HepG2 (cell line): ENCODE results near the gene AFF1. TPM values are rescaled to one million over a fixed set of nuclear protein-coding genes. Genes with fewer than 3 reads are reported as not detected.

ENCODE experiments used
- ATF3 ChIP-seq: sonication (generic); formaldehyde crosslinking; IDR thresholded peaks from 2 replicates; pipeline ENCODE4 v1.4.0; 2020; ENCODE audit warnings: missing genetic modification reagents
- BRF2 ChIP-seq: sonication (generic); formaldehyde crosslinking; IDR thresholded peaks from 2 replicates; pipeline ENCODE4 v1.8.1; 2022; ENCODE audit warnings: mild to moderate bottlenecking, missing genetic modification reagents
- HDAC6 ChIP-seq: fragments of 200-600 bp; sonication (generic); IDR thresholded peaks from 2 replicates; pipeline ENCODE4 v1.7.0; 2017; ENCODE audit warnings: mild to moderate bottlenecking, antibody characterized with exemption, low read length, low read depth
- HOXA3 ChIP-seq: sonication (generic); formaldehyde crosslinking; IDR thresholded peaks from 2 replicates; pipeline ENCODE4 v1.5.0; 2020; ENCODE audit warnings: missing genetic modification reagents
- JUN ChIP-seq: sonication (generic); formaldehyde crosslinking; IDR thresholded peaks from 2 replicates; pipeline ENCODE4 v1.4.0; 2020; ENCODE audit warnings: mild to moderate bottlenecking, missing genetic modification reagents
- KLF16 ChIP-seq, 2 experiments: sonication (generic) in 1 of 2; formaldehyde crosslinking in 1 of 2; IDR thresholded peaks; 2 replicates each; pipeline versions ENCODE4 v1.6.1 to v1.8.0; 2016 to 2023; ENCODE audit warnings: missing genetic modification reagents in 2 of 2, missing compliant biosample characterization in 1 of 2
- LBX2 ChIP-seq: sonication (generic); formaldehyde crosslinking; IDR thresholded peaks from 2 replicates; pipeline ENCODE4 v1.5.0; 2020; ENCODE audit warnings: missing genetic modification reagents, mild to moderate bottlenecking, borderline replicate concordance
- NRL ChIP-seq: sonication (generic); formaldehyde crosslinking; IDR thresholded peaks from 2 replicates; pipeline ENCODE4 v1.5.0; 2020; ENCODE audit warnings: missing genetic modification reagents, mild to moderate bottlenecking, moderate library complexity, borderline replicate concordance
- RXRA ChIP-seq: sonication (generic); formaldehyde crosslinking; IDR thresholded peaks from 2 replicates; pipeline ENCODE4 v1.5.1; 2020; ENCODE audit warnings: missing genetic modification reagents
- SMAD1 ChIP-seq: sonication (generic); formaldehyde crosslinking; IDR thresholded peaks from 2 replicates; pipeline ENCODE4 v1.4.0; 2020; ENCODE audit warnings: missing genetic modification reagents, low read depth, mild to moderate bottlenecking, borderline replicate concordance
- SMAD9 ChIP-seq: sonication (generic); formaldehyde crosslinking; IDR thresholded peaks from 2 replicates; pipeline ENCODE4 v1.5.1; 2020; ENCODE audit warnings: mild to moderate bottlenecking, missing genetic modification reagents
- SMARCC2 ChIP-seq: fragments of 450-650 bp; IDR thresholded peaks from 2 replicates; pipeline ENCODE4 v1.6.1; 2017; ENCODE audit warnings: antibody characterized with exemption, mild to moderate bottlenecking
- SOX6 ChIP-seq, 2 experiments: fragments of 450-650 bp in 1 of 2; sonication (generic) in 1 of 2; formaldehyde crosslinking in 1 of 2; IDR thresholded peaks; 2 replicates each; pipeline versions ENCODE4 v1.4.0 to v1.6.1; 2017 to 2020; ENCODE audit warnings: antibody characterized with exemption in 1 of 2, mild to moderate bottlenecking in 1 of 2, missing genetic modification reagents in 1 of 2
- XBP1 ChIP-seq: sonication (generic); formaldehyde crosslinking; IDR thresholded peaks from 2 replicates; pipeline ENCODE4 v1.5.0; 2020; ENCODE audit warnings: missing genetic modification reagents
- ZBTB37 ChIP-seq: sonication (generic); formaldehyde crosslinking; IDR thresholded peaks from 2 replicates; pipeline ENCODE4 v1.4.0; 2020; ENCODE audit warnings: mild to moderate bottlenecking, missing genetic modification reagents
- ZBTB42 ChIP-seq: sonication (generic); formaldehyde crosslinking; IDR thresholded peaks from 2 replicates; pipeline ENCODE4 v1.5.0; 2020; ENCODE audit warnings: mild to moderate bottlenecking, missing genetic modification reagents
- ZHX1 ChIP-seq: sonication (generic); formaldehyde crosslinking; IDR thresholded peaks from 2 replicates; pipeline ENCODE4 v1.8.1; 2022; ENCODE audit warnings: low read depth, mild to moderate bottlenecking, missing genetic modification reagents
- ZNF143 ChIP-seq: sonication (generic); formaldehyde crosslinking; IDR thresholded peaks from 2 replicates; pipeline ENCODE4 v1.4.0; 2020; ENCODE audit warnings: missing genetic modification reagents
- ZNF331 ChIP-seq: sonication (generic); formaldehyde crosslinking; IDR thresholded peaks from 2 replicates; pipeline ENCODE4 v1.4.0; 2020; ENCODE audit warnings: missing genetic modification reagents
- ZNF34 ChIP-seq: sonication (generic); formaldehyde crosslinking; IDR thresholded peaks from 2 replicates; pipeline ENCODE4 v1.4.0; 2020; ENCODE audit warnings: mild to moderate bottlenecking, missing genetic modification reagents, borderline replicate concordance
- ZNF549 ChIP-seq: sonication (generic); formaldehyde crosslinking; IDR thresholded peaks from 2 replicates; pipeline ENCODE4 v1.5.0; 2020; ENCODE audit warnings: missing genetic modification reagents
- ZNF784 ChIP-seq: sonication (generic); formaldehyde crosslinking; IDR thresholded peaks from 2 replicates; pipeline ENCODE4 v1.5.1; 2020; ENCODE audit warnings: missing genetic modification reagents, mild to moderate bottlenecking, borderline replicate concordance
- polyA plus RNA-seq, 8 experiments: library from polyadenylated mRNA; depleted of rRNA in 3 of 8; stranded (reverse) in 7 of 8; unstranded in 1 of 8; fragments of >200 nt; fragmentation: Illumina TruSeq in 4 of 8; extraction: Trizol in 4 of 8; gene quantifications; 2 replicates each; pipeline versions ENCODE4 v1.2.1 to v1.2.3, GENCODE V29; 2011 to 2016; ENCODE audit warnings: low read depth in 4 of 8, missing spikeins in 1 of 8, mixed read lengths in 1 of 8; ENCODE audit not compliant: insufficient read depth in 1 of 8
- total RNA-seq, 5 experiments: library from RNA; depleted of rRNA; stranded (reverse); fragments of >200 nt; fragmentation: Illumina TruSeq; extraction: Trizol; gene quantifications; 2 replicates each; pipeline ENCODE4 v1.2.3, GENCODE V29; 2016; ENCODE audit warnings: low read depth in 1 of 5

Gene AFF1
- total and polyA plus RNA-seq, 2 of the 13 experiments (the other 11 are each of a cell fraction or from before 2014, with no cell fraction given): 15.5 to 15.9 TPM

GRCh38 chr4:86934771-86935565 is at the start of gene AFF1 (continued):
- TF ChIP-seq ZNF34 (CRISPR knock-in tag) (peak; percentile 63; the same call in 1 of the 2 replicates), HOXA3 (CRISPR knock-in tag) (peak; percentile 70; the same call in 1 of the 2 replicates), JUN (CRISPR knock-in tag) (no peak), ZNF143 (CRISPR knock-in tag) (no peak), ZNF549 (CRISPR knock-in tag) (no peak), KLF16 (CRISPR knock-in tag; IDR thresholded peaks at IDR 0.05) (peak in 1 of 2 experiments; percentile 53; a peak in 1 of 4 replicates), ZHX1 (CRISPR knock-in tag) (peak; percentile 87; the same call in 1 of the 2 replicates), ZNF784 (CRISPR knock-in tag) (peak; percentile 29; the same call in 1 of the 2 replicates), SOX6 (IDR thresholded peaks at IDR 0.05) (no peak), SOX6 (CRISPR knock-in tag; IDR thresholded peaks at IDR 0.05) (no peak; the same call in 1 of the 2 replicates), RXRA (CRISPR knock-in tag) (peak; percentile 49), XBP1 (CRISPR knock-in tag) (no peak), ZBTB42 (no peak), HDAC6 (no peak), NRL (CRISPR knock-in tag) (peak; percentile 83), ATF3 (no peak), LBX2 (no peak; the same call in 1 of the 2 replicates), ZNF331 (CRISPR knock-in tag) (peak; percentile 63), ZBTB37 (CRISPR knock-in tag) (no peak), SMARCC2 (no peak), SMAD1 (CRISPR knock-in tag) (peak; percentile 87; the same call in 1 of the 2 replicates), BRF2 (CRISPR knock-in tag) (peak; percentile 40; the same call in 1 of the 2 replicates), SMAD9 (CRISPR knock-in tag) (no peak)
